ENCODE data around the gene ADRM1.

GRCh38 chr20:62315773-62316172 is 13.0 kb downstream of the ADRM1 start:
- TF ChIP-seq EZH2 (IDR thresholded peaks at IDR 0.05; ENCODE audit: low read depth, unreplicated experiment) (no peak), JUNB (IDR thresholded peaks at IDR 0.05; ENCODE audit: unreplicated experiment) (no peak), REST (IDR thresholded peaks at IDR 0.05; ENCODE audit: unreplicated experiment) (no peak), CREB1 (CRISPR knock-in tag; IDR thresholded peaks at IDR 0.05; ENCODE audit: low read depth) (no peak), NANOG (IDR thresholded peaks at IDR 0.05; ENCODE audit: borderline replicate concordance) (no peak), POLR2AphosphoS5 (IDR thresholded peaks at IDR 0.05; ENCODE audit: low read depth) (no peak), ETS1 (IDR thresholded peaks at IDR 0.05) (no peak)
- TF ChIP-seq, protein P1, sequence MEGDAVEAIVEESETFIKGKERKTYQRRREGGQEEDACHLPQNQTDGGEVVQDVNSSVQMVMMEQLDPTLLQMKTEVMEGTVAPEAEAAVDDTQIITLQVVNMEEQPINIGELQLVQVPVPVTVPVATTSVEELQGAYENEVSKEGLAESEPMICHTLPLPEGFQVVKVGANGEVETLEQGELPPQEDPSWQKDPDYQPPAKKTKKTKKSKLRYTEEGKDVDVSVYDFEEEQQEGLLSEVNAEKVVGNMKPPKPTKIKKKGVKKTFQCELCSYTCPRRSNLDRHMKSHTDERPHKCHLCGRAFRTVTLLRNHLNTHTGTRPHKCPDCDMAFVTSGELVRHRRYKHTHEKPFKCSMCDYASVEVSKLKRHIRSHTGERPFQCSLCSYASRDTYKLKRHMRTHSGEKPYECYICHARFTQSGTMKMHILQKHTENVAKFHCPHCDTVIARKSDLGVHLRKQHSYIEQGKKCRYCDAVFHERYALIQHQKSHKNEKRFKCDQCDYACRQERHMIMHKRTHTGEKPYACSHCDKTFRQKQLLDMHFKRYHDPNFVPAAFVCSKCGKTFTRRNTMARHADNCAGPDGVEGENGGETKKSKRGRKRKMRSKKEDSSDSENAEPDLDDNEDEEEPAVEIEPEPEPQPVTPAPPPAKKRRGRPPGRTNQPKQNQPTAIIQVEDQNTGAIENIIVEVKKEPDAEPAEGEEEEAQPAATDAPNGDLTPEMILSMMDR (conservative IDR thresholded peaks at IDR 0.05; ENCODE audit: low read depth in 2 of 2), result no peak

Measured in GM23338 (cell line).